Adrenal gland (tissue), 5 donors: ENCODE results near the gene UNC79.

Experiments used
- CTCF ChIP-seq, 6 experiments: fragments of 450-650 bp in 4 of 6; fragments of 200-600 bp in 2 of 6; sonication (generic) in 1 of 6; IDR thresholded peaks; 1 replicate in 5 of 6; 2 replicates in 1 of 6; pipeline versions ENCODE4 v1.5.1 to v1.8.0; 2016 to 2021; ENCODE audit warnings: antibody characterized with exemption in 6 of 6, mild to moderate bottlenecking in 2 of 6, moderate library complexity in 1 of 6
- POLR2A ChIP-seq, 2 donors: fragments of 450-650 bp; IDR thresholded peaks; one replicate each; pipeline ENCODE4 v1.6.1; 2017; ENCODE audit warnings: antibody characterized with exemption in 2 of 2, mild to moderate bottlenecking in 2 of 2, moderate library complexity in 1 of 2
- donor health status: DM: no; HTN: no; CAD: no.

- no peak for TF ChIP-seq CTCF (IDR thresholded peaks at IDR 0.05)
- TF ChIP-seq POLR2A (IDR thresholded peaks at IDR 0.05) = no peak
Measured at GRCh38 chr14:93493054-93493453, 62.3 kb downstream of the UNC79 start.
